Stimulated activated CD8-positive, alpha-beta memory T cell treated with anti-CD3 and anti-CD28 coated beads, Interleukin-12 subunit alpha, Interleukin-12 subunit beta, amount 100 ng/mL, for 24 hours (primary cell): ENCODE results near the gene HSF2BP.
"Not testable (repeated sequence)": the region's sequence is repeated elsewhere in the genome, so short reads cannot be mapped to it uniquely, and the experiment has no call there.

Source experiments
- DNase-seq: peaks from one replicate; pipeline ENCODE4 v3.0.0-alpha.2; 2020; ENCODE audit errors: extremely low read depth

HSF2BP gene

DNA sequence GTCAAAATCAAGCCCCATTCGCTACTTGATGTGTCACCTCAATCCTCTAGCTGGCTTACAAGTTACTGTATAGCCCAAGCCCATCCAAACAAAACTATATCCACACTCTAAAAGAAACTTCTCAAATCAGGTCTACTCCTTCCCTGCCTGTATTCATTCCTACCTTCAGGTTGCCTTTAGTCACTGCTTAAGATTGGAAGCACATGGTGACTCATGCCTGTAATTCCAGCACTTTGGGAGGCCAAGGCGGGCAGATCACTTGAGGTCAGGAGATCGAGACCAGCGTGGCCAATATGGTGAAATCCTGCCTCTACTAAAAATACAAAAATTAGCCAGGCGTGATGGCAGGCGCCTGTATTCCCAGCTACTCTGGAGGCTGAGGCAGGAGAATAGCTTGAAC lies 7.4 kb downstream of the HSF2BP start:
- not testable (repeated sequence) for DNase-seq

DNA sequence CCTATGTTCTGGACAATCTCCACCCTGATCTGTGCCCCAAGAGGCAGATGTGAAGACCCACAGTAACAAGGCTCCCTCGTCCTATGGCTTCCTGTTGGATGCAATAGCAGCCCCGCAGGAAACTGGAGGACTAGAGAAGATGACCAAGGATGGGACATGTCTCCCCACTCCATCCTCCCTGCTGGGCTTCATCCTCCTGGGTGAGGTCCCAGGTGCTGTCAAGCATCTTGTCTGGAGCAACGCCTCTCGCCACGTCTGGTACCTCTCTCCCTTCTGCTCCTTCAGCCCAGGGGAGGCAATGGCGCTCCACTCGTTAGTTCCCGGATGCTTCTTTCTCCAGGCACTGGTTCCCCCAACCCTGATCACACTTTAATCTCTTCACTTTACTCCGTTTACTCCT lies 11.1 kb downstream of the HSF2BP start:
- DNase-seq: no peak

DNA sequence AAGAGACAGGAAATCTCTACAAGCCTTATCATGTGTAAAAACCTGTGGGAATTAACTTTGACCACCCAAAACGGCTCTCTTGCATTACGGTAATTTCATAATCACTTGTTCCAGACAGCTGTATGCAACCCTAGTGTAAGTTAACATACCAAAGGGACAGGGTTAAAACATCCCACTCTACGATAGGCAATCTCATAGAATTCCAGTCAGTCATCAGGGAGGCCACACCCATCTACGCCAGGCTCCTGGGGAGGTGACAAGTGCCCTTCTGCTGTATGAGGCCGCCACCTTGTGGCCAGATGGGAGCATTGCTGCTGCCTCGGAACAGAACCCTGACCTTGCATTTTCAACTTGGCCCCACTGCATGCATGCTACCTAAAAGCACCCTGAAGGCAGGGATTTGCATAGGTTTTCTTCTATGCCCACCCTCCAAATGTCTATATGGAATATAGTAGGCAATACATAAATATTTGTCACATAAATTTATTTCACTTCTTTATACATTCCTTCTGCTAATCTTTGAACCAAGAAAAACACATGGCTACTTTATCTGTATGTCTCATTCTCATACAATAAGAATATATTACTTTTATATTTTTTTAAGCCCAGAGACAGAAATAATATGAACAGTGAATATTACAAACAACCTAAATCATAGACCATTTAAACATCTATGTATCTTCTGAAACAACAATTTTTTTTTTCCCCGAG lies 12.6 kb downstream of the HSF2BP start:
- DNase-seq: peak; percentile 60

DNA sequence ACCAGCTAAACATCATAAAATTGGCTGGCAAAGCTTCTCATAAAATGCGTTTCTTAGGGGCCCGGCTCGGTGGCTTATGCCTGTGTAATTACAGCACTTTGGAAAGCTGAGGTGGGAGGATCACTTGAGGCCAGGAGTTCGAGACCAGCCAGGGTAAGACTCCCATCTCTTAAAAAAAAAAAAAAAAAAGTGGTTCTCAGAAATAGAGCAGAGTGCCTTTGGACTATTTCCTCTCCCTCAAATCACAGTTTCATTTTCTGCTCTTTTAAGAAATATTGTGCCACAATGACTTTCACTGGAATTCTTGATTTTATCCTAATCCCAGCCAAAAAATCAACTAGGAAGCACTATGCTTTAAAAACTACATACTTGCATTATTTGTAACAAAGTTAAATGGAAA lies 13.3 kb downstream of the HSF2BP start:
- no peak for DNase-seq

DNA sequence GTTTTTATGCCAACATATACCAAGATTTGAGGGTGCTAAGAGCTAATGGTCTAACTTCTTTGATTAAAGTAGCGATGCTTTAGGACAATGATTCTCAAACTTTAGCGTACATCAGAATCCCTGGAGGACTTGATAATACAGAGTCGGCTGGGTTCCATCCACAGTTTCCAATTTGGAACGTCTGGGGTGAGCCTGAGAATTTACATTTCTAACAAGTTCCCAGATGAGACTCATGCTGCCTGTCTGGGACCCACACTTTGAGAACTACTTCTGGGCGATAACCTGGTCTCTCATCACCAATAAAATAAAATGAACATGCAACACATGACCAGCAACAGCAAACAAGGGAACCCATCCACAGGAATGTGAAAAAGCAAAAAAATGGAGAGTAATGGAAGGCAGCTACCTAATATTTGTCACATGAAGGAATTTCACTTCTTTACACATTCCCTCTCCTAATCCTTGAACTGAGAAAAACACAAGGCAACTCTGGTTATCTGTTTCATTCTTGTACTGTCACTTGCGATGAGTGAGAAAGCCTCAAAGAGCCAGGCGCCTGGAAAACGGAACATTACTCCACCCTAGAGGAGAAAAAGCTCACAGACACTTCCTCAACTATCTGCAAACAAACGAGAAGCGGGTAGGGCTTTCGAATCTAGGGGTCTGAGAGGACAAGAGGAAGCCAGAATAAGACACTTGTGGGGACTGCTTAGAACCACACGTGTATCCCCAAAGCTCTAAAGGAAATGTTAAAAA lies 14.0 kb downstream of the HSF2BP start:
- no peak for DNase-seq

DNA sequence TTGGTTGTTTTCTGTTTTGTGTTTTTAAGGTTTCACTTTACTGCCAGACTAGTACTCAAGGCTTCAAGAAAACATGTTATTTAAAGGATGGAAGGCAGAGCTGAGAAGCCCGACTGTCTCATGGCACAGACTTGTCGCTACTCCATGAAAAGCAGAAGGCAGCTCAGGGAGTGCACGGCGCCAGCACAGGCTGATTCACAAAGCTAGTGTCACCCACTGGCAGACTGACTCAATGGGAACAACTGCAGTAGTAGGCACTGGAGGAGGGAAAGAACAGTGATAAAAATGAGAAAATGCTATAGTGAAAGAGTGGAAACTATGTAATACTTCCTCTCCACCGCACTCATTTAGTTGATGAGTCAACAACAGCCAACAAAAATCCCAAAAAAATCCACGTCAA lies 14.7 kb downstream of the HSF2BP start:
- DNase-seq: no peak

DNA sequence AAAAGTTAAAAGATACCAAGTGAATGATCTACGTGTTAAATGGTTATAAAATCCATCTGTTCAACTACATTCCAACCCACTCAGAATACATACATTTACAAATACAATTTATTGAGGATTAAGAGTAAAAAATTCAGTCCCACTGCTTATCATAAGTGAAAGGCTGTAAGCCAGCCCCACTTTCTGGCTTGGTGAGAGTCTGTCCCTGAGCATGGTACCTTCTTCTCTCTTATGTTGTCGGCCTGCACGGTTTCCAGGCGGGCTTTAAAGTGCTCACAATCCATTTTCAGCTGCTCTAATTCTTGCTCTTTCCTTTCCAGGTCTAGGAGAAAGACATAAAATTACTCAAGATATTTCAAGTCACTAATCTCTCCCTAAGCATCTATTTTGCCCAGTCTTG lies 15.2 kb downstream of the HSF2BP start:
- DNase-seq: no peak

DNA sequence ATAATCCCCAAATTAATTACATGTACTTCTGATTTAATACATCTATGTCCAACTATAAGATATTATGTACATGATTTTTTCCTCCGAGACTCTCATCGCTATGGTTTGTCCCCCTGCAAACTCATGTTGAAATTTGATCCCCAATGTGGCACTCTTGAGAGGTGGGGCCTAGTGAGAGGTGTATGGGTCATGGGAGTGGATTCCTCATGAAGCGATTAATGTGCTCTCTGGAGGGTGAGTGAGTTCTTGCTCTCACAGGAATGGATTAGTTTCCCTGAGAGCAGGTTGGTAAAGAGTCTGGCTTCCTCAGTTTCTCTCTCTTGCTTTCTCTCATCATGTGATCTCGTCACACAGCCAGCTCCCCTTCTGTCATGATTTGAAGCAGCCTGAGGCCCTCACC lies 16.1 kb downstream of the HSF2BP start:
- DNase-seq: no peak

DNA sequence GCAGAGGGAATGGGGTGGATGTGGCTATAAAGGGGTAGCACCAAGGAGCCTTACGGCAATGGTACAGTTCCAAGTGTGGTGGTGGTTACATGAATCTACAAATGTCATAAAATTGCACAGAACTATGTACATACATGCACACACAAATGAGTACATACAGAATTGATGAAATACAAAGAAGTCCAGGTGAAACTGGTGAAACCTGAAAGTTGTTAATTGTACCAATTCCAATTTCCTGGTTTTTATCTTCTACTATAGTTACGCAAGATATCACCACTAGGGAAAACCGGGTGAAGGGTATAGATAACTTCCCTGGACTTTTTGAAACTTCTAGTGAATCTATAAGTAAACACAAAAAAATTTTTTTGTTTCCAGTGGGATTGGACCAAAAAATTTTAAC lies 18.9 kb downstream of the HSF2BP start:
- DNase-seq: no peak

DNA sequence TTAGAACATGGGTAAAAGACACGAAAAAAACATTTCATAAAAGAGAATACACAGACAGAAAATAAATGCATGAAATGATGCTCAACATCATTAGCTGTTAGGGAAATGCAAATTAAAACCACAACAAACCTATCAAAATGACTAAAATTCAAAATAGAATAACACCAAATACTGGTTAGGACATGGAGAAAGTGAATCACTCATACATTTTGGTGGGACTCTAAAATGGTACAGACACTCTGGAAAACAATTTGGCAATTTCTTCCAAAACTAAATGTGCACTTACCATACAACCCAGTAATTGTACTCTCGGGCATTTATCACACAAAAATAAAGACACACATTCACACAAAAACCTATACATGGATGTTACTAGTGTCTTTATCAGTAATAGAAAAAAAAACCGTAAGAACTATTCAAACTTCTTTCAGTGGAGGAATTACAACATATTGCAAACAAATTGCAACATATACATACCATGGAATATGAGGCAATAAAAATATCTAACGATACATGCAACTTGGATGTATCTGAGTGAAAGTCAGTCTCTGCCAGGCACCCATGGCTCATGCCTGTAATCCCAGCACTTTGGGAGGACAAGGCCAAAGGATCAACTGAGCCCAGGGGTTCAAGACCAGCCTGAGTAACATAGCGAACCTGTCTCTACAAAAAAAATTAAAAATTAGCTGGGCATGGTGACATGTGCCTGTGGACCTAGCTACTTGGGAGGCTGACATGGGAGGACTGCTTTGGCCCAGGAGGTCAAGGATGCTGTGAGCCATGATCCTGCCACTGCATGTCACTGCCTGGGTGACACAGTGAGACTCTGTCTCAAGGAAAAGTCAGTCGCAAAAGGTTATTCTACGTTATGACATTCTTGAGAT lies 19.6 kb downstream of the HSF2BP start:
- no peak for DNase-seq

DNA sequence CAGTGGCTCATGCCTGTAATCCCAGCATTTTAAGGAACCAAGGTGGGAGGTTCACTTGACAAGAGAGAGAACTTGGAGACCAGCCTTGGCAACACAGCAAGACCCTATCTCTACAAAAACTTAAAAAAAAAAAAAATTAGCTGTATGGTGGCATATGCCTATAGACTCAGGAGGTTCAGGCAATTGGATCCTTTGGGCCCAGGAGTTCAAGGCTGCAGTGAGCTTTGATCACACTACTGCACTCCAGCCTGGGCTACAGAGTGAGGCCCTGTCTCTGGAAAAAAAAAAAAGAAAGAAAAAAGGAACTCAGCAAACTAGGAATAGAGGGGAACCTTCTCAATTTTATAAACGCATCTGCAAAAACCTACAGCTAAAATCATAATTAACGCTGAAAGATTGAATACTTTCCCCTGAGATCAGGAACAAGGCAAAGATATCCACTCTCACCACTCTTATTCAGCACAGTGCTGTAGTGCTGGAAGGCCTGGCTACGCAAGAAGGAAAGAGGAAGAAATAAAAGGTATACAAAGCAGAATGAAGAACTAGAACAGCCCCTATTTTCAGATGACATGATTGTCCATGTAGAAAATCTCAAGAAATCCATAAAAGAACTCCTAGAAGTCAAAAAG lies 21.6 kb downstream of the HSF2BP start:
- DNase-seq: no peak

DNA sequence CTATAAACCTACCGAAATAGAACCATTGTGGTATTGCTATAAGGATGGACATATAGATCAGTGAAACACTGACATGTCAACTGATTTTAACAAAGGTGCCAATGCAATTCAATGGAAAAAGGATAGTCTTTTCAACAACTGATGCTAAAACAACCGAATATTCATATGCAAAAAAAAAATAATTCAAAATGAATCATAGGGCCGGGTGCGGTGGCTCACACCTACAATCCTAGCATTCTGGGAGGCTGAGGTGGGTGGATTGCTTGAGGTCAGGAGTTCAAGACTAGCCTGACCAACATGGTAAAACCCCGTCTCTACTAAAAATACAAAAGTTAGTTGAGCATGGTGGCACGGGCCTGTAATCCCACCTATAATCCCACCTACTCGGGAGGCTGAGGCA lies 23.9 kb downstream of the HSF2BP start:
- no peak for DNase-seq

DNA sequence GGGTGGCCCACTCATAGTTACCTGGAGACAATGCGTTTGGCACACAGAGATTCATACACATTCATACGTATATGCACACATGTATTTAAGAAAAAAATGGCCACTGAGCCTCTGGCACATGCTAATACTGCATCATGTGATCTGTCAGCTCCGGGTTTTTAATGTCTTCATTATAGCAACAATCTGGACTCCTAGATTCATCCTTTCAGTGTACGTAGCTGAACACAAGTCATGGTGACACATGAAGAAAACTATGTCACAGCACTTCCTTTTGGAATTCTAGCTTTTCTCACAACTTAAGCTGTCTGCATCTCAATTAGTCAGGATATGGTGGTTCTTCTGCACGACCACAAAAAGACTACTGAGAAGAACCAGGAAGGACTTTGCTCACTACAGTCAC lies 24.7 kb downstream of the HSF2BP start:
- DNase-seq: no peak

DNA sequence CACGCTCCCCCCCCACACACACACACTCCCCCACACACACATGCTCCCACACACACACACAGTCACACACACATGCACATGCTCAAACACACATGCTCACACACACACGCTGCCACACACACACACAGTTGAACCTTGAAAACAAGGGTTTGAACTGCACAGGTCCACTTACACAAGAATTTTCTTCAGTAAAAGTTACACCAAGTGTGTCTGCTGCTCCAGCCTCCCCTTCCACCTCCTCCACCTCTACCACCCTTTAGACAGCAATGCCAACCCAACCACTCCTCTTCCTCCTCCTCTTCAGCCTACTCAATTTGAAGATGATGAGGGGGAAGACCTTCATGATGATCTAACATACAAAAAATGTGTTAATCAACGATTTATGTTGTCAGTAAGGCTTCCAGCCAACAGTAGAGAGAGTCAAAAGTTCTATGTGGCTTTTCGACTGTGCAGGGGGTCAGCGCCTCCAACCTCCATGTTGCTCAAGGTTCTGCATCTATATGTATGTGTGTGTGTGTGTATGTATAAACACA lies 26.8 kb downstream of the HSF2BP start:
- DNase-seq: no peak

DNA sequence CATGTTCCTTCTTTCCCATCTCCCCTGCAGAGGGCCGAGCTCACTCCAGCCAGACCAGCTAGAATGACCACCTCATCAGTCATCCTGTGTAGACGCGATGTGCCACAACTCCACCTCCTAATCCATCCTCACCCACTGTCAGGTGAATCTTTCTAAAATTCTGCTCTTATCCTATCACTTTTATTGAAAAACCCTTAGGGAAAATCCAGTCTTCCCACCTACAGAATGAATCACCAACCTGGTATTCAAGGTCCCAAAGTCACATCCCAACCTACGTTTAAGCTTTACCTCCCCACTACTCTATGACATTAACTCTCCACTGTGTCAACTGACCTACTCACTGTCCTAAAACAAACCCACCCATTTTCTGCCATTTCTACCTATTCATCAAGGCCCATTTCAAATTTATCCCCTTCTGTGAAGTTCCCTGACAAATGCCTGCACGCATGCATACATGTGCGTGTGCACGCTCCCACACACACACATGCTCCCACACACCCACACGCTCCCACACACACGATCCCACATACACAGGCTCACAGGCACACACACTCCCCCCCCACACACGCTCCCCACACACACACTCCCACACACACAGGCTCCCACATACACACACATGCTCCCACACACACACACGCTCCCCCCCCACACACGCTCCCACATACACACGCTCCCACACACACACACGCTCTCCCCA lies 27.7 kb downstream of the HSF2BP start:
- no peak for DNase-seq

DNA sequence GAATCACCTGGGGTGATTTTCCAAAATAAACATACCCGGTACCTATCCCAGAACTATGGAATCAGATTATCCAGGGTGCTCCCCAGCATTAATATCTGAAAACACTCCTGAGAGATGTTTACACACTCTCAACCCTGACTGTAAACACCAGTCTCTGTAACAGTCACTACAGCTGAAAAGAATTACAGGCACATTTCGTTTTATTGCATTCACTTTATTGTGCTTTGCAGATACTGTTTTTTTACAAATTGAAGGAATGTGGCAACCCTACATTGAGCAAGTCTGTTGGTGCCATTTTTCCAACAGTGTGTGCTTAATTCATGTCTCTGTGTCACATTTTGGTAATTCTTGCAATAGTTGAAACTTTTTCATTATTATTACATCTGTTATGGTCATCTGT lies 31.8 kb downstream of the HSF2BP start:
- no peak for DNase-seq

DNA sequence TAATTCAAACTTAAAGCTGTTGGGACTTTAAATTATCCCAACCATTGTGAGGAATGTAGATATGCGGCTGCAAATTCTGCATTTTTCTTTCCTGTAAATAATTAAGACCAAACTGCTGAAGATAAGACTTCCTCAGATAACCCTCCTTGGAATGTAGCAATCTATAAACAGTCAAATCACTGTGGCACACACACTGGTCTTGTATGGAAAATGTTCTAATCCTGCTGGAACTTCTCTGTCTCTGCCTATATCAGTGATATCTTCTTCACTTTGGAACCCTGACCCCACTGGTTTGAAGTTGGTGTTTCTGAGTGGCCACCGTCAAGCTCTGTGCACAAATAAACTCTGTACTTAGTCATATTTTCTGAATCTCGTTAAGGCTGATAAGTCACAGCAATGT lies 32.9 kb downstream of the HSF2BP start:
- no peak for DNase-seq

DNA sequence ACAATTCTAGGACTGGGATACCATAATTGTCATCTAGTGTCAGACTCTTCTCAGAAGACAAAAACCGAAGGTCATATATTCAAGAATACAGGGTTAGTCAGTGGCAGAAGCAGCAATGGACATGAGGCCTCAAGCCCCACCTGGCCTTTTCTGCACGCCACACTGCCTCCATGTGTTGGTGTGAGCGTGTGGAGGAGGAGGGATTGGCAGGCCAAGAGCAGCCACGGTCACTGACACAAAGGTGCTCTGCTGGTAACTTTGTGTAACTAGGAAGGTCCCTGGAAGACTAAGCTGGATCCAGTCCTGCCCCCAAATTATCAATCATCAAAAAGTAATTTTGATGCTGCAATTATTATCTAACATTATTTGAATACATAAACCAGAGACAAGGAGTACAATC lies 34.9 kb downstream of the HSF2BP start:
- no peak for DNase-seq

DNA sequence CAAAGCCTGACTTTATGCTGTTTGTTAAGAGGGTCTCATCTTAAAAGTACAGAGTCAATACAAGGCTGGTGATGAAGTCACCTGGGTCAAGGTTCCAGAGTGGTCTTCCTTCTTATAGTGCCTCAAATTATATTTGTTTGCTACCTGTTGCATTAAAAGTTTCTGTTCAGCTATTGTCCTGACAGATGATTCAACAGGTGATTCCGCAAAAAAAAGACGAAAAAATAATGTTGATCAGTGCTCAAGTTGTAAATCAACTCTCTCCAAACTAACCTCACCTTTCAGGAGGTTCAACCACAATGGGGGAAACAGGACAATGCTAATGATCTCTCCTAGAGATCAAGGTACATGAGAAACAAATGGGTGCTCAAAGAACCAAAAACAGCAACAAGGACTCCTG lies 35.7 kb downstream of the HSF2BP start:
- no peak for DNase-seq

DNA sequence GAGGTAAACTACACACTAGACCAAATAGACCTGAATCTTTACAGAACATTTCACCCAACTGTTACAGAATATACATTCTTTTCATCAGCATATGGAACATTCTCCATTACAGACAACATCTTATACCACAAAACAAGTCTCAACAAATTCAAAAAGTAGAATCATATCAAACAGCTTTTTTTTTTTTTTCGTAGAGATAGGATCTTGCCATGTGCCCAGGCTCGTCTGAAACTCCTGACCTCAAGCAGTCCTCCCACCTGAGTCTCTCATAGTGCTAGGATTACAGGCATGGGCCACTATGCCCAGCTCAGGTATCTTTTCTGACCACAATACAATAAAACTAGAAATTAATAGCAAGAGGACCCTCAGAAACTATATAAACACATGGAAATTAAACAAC lies 36.5 kb downstream of the HSF2BP start:
- no peak for DNase-seq

DNA sequence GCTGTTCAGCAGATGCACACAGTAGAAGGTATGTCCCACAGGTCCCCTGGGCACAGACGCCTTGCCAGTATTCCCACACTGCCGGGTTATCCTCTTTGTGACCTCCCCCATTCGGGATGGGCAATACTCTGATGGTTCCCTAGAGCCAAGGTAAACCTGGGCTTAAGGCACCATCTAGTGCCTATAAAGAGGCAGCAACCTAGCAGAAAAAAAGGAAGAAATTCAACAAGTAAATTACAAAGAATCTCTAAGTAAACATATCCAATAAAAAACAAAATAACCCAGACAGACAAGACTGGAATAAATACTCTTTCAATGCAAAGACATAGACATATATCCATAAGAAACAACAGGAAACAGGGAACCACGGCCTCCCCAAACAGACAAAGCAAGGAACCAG lies 39.4 kb downstream of the HSF2BP start:
- DNase-seq: no peak
